HG03280 (cell line): ENCODE measurements around the gene GLRX2.
A peak's percentile ranks its signal among the peaks of the same experiment; 100 is the strongest.
"Not testable (repeated sequence)": the region's sequence is repeated elsewhere in the genome, so short reads cannot be mapped to it uniquely, and the experiment has no call there.

ENCODE experiments used
- ATAC-seq: cut with Tn5 transposase; IDR thresholded peaks from one replicate; pipeline ENCODE4 v1.9.1; 2021; ENCODE audit warnings: mild to moderate bottlenecking, moderate library complexity; ENCODE audit not compliant: unreplicated experiment

Gene GLRX2, protein sequence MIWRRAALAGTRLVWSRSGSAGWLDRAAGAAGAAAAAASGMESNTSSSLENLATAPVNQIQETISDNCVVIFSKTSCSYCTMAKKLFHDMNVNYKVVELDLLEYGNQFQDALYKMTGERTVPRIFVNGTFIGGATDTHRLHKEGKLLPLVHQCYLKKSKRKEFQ

DNA sequence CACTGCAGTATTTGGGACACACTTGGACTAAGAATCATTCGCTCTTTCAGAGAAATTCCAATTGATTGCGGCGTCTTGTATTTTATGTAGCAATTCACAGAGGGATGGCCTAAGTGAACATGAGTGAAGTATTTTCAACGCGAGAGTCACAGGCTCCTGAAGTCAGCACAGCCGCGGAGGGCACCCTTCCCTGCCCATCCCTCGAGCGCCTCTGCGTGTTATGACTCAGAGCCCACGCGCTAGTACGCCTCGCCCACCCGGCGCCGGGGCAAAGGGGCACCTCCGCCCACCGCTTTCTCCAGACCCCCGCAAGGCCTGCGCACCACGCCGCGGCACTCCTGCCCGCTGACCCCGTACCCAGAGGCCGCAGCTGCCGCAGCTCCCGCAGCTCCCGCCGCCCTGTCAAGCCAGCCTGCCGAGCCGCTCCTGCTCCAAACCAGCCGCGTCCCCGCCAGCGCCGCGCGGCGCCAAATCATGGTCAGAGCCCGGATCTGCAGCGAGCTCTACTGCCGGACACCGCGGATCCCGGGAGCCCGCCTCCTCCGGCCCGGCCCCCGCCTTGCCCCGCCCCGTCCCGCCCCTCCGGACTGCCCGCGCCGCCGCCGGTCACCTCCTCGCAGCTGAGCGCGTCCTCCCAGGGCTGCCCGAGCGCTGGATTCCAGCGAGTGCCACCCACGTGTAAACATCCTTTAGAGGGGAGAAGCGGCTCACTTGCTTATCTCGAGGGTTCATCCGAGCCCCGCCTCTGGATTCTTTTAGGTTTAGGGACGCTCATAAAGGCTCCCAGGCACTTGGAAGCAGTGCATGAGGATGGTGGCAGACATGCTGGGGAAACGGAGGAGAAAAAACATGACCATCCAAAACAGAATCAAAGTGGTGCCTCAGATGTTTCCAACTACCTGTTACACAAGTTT lies at the start of gene GLRX2:
Gene GLRX2 (minus strand): TSS at position 508 of the 914 bp plus-strand sequence. CDS start 32 bp downstream, at position 476.
- peak; percentile 93 for ATAC-seq

DNA sequence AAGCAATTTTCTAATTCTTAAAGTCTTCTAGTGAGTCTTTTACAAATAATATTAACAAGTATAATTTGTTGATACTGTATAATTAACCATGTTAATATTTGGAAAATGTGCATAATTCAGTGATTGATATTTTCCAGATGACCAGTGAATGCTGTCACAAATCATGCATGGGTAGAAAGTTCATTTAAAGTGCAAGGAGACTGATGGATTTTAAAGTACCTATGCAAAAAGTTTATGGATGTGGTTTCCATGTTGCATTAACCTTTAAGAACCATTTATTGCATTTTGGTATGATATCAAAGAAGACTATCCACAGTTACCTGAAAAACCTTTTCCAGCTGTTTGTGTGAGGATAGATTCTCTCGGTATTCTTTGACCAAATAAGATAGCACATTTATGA lies 39.8 kb upstream of the GLRX2 start:
- ATAC-seq, result no peak

DNA sequence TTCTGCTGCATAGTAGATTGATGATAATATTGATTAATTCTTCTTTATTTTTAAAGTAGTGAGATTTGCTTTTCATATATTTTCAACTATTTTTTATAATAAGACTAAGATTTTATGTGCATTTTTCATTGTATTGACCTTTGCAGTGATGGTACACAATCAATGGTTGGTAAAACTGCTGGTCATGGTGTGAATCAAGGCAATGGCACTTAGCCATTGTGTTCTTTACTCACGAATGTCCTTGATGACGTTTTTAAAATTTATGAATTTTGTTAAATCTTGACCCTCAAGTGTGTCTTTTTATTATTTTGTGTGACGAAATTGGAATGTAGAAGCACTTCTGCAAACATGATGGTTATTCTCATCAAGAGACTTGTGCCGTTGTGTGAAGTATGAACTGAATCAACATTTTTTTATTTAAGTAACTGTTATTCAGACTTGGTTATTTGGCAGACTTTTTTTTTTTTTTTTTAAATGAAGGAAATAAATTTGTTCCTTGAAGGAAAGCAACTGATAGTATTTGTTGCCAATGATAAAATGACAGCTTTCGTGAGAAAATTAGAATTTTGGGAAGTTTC lies 39.2 kb upstream of the GLRX2 start:
- ATAC-seq, result no peak

DNA sequence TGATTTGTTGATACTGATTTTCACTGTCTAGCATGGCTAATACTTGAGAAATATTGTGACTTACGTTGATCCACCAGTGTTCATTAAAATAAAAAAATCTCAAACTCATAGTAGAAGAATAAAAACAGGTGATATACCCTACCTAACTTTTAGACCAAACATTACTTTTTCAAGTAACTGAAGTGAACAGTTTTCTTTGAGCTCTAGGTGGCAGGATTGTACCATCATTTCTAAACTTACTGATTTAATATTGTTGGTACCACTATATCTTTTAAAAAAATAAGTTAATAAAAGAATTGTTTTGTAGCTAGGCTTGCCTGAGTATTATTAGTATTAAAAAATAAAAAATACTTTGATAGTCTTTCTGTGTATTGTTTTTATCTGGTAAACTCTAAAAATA lies 38.1 kb upstream of the GLRX2 start:
- no peak for ATAC-seq

DNA sequence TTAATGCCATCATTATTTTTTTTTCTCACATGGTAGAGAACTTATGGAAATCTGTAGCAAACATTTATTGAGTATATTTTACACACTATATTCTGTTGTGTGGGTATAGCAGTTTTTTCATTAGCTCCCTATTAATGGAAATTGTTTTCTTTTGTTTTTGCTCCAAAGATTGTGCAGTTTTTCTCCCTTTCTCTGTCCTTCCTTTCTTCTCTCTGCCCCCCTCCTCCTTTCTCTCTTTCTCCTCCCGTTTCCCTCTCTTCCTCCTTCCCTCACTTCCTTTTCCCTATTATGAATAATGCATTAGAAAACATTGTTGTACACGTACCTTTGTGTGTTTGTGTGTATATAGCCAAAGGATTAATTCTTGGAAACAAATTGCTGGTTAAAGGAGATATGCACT lies 37.2 kb upstream of the GLRX2 start:
- ATAC-seq, result no peak

DNA sequence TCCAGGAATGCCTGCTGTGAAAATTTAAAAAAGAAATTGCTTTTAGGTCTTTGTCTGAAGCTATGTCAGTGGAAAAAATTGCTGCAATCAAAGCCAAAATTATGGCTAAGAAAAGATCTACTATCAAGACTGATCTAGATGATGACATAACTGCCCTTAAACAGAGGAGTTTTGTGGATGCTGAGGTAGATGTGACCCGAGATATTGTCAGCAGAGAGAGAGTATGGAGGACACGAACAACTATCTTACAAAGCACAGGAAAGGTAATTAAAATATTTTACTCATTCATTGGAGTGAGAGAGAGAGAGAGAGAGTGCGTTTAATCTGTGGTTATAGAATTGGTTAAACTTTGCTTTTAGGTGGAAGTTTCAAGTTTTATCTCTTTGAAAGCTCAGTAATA lies 36.6 kb upstream of the GLRX2 start:
- no peak for ATAC-seq

DNA sequence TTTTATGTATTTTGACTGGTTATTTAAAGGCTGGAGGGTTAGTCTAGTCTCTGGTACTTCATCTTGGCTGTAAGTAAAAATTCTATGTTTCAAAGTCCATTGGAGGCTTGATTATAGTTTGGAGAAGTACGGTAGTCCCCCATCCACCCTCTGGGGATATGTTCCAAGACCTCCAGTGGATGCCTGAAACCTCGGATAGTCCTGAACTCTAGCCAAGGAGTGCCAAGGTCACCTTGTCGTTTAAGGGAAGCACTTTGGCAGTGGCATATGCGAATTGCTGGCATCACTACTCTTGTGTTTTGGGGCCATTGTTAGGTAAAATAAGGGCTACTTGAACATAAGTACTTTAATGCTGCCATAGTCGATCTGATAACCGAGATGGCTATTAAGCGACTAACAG lies 35.0 kb upstream of the GLRX2 start:
- ATAC-seq, result no peak

DNA sequence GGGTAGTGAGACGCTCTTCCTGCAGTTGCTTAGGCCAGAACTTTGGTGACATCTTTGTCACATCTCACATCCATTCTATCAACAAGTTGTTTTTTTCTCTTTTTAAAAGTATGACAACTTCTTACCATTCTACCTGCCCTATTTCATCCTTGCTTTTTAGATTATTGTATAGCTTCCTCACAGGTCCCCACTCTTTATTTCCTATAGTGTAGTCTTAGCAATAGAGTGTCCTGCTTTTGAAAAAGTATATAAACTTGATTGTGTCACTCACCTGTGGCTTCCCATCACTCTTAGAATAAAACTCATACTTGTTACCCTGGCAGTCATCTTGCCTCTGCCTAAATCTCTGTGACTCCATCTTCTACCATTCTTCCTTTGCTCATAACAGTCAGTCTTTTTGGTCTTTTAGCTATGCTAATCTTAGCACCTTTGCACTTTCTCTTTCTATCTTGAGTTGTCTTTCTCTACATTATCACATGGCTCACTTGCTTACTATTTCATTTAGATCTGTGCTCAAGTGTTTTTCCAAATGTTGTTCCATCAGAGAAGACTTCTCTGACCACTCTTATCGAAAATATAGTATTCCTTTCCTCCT lies 26.1 kb upstream of the GLRX2 start:
- ATAC-seq, result no peak

DNA sequence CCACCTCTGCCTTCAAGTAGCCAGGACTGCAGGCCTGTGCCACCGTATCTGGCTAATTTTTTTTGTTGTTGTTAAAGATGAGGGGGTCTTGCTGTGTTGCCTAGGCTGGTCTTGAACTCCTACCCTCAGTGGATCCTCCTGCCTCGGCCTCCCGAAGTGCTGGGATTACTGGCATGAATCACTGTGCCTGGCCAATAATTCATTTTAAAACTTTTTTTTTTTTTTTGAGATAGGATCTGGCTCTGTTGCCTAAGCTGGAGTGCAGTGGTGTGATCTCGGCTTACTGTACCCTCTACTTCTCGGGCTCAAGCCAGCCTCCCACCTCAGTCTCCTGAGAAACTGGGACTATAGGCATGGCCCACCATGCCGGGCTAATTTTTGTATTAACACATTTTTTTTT lies 20.2 kb upstream of the GLRX2 start:
- no peak for ATAC-seq

DNA sequence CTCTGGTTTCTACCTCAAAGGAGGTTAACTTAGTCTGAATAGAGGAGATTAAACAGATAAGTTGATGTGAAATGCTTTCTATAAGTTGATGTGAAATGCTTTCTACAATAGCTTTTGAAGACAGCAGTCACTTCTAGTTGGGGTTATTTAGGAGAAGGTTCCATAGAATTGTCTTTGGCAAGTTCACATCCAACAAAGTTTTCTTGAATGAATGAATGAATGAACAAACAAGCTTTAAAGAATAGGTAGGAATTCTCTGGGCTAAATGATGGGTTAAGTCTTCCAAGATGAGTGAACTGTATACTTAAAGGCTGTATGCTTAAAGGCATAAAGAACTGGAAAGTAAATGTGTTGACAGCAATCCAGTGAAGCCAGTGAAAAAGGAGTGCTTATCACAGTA lies 18.5 kb upstream of the GLRX2 start:
- ATAC-seq, result no peak

DNA sequence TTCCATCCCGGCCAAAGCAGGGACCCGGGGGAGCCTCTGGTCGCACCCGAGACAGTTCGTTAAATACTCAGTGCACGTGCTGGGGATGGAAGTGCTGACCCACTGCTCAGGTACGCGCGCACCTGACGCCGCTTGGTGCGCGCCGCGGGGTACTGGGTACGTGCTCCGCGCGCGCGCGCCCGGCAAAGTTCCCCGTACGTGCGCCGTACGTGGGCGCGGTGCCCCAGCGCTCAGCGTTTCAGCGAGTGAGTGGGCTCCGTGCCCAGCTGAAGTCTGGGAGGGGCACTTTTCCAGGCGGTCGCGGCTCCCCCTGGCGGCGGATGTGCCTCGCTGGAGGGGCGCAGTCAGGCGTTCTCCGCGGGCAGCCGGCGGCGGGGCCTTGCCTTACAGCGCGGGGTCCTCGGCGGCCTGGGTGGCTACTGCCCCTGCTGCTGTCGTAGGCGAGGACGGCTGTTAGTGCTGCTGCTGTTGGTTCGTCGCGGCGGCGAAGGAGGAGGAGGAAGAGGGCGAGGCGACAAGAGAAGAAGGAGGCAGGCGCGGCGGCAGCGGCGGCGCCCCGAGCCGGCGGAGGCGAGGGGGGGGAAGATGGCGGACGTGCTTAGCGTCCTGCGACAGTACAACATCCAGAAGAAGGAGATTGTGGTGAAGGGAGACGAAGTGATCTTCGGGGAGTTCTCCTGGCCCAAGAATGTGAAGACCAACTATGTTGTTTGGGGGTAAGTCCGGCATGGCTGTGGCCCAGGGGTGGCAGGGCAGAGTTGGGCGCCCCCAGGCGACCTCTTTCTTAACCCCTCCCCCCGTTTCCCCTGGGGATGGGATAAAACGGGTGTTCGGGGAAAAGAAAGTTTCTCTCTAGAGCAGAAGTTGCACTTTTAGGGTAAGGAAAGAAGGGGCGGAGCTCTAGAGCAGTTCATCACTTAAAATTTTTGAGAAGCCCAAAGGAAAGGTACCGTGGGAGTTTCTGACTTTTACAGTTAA lies 16.7 kb upstream of the GLRX2 start, which contains the start of gene CDC73:
Gene CDC73 (plus strand): TSS at position 416 of the 978 bp plus-strand sequence. CDS start 170 bp downstream, at position 586.
- peak; percentile 91 for ATAC-seq

DNA sequence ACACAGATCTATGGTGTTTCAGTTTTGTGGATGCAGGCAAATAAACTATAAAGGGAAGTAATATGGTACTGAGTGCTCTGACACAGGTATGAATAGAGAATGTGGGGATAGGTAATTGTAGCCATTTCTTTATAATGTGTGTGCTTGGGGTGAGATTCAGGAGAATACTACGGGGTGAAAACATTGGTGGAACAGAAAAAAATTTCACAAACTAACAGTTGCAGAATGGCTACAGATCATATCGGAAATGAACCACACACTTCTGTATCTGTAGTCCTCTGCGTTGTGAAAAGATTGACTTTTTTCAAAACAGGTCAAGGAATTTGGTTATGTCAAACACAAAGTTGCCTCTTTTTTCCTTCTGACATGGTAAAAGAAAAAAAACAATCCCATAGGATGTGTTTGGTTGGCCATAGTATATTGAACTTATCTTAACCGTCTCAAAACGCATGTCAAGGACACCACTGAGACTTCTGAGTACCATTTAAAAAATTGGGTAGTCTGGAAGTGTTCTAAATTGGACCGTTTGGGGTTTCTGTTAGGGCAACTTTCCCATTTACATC lies 15.5 kb upstream of the GLRX2 start:
- no peak for ATAC-seq

DNA sequence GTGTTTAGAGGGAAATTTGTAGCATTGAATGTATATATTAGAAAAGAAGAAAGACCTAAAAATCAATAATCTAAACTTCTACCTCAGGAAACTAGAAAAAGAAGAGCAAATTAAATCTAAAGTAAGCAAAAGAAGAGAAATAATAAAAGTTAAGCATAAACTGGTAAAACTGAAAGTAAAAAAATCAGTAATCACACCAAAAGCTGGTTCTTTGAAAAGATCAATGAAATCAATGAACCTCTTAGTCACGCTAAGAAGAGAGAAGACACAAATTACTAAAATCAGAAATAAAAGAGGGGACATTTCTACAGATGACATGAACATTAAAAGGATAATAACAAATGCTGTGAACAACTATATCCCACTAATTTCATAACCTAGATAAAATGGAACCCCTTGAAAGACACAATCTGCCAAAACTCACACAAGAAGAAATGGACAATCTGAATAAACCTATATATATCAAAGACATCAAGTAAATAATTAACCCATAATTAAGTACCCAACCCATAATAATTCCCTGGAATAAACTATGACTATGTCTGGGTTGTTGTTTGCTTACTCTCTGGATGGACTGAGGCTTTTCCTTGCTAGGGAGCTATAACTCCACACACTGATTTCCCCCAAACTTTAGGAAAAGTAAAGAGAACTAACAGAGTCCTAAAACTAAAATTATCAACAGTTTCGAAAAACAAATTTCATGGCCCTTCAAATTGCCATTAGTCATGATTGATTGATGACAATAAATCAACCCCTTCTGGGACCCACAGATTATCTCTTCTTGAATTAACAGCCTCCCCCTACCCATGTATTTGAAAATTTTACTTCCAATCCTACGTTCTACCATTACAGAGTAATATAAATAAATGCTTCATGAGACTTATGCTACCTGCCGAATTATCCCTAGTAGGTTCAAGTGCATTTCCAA lies 13.9 kb upstream of the GLRX2 start:
- ATAC-seq, result no peak

DNA sequence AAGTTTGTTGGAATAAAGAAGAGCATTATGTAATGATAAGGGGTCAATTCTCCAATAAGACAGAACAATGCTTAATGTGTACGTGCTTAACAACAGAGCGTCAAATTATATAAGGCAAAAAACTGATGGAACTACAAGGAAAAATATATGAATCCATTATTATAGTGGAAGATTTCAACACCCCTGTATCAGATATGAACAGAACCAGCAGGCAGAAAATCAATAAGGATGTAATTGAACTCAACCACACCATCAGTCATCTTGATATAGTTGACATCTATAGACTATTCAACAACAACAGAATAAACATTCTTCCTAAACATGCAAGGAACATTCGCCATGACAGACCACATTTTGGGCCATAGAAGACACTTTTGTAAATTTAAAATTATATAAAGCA lies 13.0 kb upstream of the GLRX2 start:
- ATAC-seq, result no peak

DNA sequence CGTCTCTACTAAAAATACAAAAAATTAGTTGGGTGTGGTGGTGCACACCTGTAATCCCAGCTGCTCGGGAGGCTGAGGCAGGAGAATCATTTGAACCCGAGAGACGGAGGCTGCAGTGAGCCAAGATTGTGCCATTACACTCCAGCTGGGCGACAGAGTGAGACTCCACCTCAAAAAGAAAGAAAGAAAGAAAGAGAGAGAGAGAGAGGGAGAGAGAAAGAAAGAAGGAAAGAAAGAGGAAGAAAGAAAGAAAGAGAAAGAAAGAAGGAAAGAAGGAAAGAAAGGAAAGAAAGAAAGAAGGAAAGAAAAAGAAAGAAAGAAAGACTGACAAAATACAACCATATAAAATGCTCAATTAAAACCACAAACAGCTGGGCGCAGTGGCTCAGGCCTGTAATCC lies 12.0 kb upstream of the GLRX2 start:
- ATAC-seq, result not testable (repeated sequence)

DNA sequence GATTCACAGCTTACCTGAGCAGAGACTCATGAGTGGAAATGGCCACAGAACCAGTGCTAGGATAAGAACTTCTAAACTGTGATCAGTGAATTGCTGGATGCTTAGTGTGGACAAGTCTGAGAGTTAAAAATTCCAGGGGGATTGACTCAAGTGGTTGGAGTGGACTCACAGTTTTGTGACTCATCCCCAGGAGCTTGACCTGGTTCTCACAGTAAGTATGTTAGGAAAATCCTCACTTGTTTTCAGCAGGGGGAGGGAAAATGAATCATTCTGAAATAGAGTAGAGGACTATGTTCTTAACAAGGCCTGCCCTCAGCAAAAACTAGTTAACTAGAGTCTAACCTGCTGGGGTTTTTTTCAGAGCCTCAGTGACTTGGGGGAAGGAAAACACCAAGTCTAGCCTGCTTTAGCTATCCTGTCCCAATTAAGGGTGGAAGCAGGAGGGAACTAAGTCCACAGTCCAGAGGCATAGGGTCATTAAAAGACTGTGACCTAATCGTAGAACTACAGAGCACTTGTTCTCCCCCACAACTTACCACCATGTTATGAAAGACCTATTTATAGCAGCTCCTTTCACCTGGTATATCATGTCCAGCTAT lies 10.5 kb upstream of the GLRX2 start:
- ATAC-seq, result no peak

DNA sequence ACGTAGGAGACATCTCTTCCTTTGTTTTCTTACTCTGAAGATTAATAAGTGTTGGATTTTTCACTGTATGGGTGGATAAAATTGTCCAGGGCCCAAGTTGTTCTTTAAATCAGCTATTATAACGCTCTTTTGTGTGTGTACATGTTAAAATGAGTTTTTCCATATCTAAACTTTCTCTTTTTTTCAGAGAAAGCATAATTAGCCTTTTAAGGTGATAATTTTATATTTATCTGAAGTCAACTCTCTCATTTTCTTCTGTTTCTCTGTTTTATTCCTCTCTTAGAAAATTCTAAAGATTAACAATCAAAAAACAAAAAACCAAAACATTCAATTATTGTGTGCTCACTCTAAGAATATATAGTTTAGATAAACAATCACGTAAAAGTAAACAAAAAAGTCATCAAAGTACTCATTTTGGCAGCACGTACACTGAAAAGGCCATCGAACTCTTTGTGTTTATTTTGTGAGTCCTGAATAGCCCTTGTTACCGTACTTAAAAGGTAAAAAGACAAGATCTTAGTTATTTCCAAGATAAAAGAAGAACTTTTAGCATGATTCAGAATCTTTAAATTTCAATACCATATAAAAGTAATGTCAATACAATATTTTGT lies 9.4 kb upstream of the GLRX2 start:
- ATAC-seq, result no peak

DNA sequence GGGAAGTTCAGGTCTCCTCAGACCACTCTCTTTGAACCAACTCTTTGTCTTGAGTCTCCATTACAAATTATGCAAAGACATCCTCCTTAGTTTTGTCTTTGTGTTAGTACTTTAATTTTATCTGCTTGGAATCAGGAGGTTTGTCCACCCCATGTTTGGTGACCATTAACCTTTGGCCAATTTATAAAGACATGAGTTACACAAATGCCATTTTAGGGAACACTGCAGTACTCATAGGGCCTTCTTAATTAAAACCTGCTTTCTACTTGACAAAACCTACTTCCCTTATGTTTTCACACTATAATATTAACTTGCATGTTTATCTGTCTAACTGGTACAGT lies 8.7 kb upstream of the GLRX2 start:
- no peak for ATAC-seq
